ENCODE data around the gene S100P.
"Not testable (repeated sequence)": the region's sequence is repeated elsewhere in the genome, so short reads cannot be mapped to it uniquely, and the experiment has no call there.

S100P gene

DNA sequence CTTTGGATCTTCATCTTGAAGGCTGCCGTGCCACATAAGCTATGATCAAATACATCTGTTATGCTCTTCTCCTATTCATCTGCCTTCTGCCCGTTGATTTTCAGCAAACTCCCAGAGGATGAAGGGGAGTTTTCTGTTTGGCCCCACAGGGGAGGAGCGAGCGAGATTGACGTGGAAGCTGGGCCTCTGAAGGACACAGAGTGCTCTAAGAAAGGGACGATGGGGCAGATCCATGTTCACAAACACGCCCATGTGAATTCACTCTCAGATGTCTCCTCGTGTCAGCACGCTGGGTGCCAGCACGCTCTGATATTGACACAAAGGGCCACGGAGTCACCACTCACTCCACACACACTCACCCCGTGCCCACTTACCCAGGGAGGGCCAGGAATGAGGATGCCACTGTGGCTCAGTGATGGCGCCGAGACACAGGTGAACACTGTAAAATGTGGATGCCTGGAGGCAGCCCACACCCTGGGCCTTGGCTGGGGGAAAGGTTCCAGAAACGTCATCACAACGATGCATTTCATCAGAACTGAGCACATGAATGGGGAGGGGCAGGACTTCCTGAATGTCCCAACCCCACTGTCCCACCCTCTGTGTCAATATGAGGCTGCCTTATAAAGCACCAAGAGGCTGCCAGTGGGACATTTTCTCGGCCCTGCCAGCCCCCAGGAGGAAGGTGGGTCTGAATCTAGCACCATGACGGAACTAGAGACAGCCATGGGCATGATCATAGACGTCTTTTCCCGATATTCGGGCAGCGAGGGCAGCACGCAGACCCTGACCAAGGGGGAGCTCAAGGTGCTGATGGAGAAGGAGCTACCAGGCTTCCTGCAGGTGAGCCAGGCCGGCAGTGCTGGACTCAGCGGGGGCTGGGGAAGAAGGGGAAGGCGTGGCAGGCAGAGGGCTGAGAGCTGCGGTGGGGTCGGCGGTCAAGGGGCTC, at the start of gene S100P:
S100P (plus strand) TSS at position 648 of the 946 bp plus-strand sequence; CDS start at position 703, 55 bp downstream.
- no peak for DNase-seq (ENCODE audit: low spot score)

GRCh38 chr4:6644792-6645530, 48.7 kb upstream of the S100P start:
- DNase-seq (ENCODE audit: low spot score): no peak

DNA sequence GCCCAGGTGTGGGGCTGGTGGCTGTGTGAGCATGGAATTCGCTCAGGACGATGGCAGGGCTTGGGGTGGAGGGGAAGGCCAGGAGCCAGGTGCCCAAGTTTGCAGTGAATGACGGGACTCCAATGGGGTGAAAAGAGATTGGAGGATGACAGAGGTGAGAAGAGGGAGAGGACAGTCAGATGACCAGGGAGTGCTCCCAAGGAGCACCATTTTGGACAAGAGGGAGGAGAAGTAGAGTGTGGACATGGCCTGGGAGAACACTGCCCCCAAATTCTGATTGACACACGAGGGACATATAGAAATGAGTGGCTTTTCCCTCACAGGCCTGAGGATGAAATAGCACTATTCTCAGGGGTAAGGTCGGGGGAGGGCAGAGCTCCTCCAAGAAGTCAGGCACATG, 46.5 kb upstream of the S100P start:
- DNase-seq (ENCODE audit: low spot score): no peak

- DNase-seq (ENCODE audit: low spot score): no peak
Observed at GRCh38 chr4:6647582-6648230, 46.0 kb upstream of the S100P start.

GRCh38 chr4:6649216-6649615, 44.5 kb upstream of the S100P start:
- DNase-seq (ENCODE audit: low spot score): no peak

GRCh38 chr4:6654211-6654610, 39.5 kb upstream of the S100P start:
- not testable (repeated sequence) for DNase-seq (ENCODE audit: low spot score)

DNA sequence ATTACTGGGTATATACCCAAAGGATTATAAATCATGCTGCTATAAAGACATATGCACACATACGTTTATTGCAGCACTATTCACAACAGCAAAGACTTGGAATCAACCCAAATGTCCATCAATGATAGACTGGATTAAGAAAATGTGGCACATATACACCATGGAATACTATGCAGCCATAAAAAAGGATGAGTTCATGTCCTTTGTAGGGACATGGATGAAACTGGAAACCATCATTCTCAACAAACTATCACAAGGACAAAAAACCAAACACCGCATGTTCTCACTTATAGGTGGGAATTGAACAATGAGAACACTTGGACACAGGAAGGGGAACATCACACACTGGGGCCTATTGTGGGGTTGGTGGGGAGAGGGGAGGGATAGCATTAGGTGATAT, 38.4 kb upstream of the S100P start:
- not testable (repeated sequence) for DNase-seq (ENCODE audit: low spot score)

GRCh38 chr4:6655924-6656323, 37.8 kb upstream of the S100P start:
- no peak for DNase-seq (ENCODE audit: low spot score)

DNA sequence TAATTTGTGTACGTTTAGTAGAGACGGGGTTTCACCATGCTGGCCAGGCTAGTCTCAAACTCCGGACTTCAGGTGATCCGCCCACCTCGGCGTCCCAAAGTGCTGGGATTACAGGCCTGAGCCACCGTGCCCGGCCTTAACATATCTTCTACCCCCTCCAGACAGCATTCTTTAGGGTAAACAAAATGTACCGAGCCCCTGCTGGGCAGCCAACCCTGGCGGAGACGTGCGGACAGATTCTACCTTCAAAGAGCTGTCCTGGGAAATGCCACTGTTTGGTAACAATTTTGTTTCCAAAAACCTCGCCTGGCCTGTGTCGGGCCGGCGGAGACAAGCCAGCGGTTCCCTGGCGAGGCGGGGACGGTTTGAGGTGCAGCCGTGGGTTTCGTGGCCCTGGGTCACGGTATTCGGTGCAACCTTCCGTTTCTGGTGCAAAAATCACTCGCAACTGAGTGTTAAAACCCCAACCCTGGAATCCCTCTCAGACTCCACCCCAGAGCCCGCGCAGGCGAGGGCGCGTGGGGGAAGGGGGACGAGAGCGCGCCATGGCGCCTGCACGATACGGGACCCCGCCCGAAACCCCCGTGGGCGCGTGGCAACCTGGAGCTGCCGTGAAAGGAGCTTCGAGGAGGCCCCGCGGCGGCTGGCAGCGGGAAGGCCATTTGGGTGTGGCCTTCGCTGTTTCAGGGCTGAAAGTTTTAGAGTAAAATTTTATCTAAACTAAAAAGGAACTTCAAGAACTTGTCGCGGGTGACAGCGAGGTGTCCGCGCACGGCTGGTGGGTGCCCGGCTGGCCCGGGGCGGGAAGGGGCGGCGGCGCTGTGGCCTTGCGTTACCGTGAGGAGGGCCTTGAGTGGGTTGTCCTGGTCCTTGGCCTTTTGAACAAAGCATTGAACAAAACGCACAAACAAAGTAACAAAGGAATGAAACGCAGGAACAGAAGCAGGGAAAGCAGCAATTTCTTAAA, 36.2 kb upstream of the S100P start:
- no peak for DNase-seq (ENCODE audit: low spot score)

DNA sequence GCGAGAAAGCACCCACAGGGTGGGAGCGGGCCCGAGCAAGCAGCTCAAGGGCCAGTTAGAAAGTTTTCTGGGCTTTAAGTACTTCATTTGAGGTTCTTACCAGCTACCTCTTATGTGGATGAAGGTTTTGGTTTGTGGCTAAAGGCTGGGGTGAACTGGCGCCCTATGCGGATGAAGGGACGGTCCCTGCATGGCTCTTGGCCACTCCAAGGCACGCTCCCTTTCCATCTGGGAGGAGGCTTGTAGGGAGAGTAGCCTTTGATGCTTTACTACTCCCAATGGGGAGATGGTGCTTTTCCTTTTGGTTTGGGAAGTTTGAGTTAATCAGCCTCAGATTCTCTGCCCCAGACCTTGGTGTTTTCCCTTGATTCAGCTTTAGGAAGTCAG, 35.5 kb upstream of the S100P start:
- DNase-seq (ENCODE audit: low spot score): no peak

DNA sequence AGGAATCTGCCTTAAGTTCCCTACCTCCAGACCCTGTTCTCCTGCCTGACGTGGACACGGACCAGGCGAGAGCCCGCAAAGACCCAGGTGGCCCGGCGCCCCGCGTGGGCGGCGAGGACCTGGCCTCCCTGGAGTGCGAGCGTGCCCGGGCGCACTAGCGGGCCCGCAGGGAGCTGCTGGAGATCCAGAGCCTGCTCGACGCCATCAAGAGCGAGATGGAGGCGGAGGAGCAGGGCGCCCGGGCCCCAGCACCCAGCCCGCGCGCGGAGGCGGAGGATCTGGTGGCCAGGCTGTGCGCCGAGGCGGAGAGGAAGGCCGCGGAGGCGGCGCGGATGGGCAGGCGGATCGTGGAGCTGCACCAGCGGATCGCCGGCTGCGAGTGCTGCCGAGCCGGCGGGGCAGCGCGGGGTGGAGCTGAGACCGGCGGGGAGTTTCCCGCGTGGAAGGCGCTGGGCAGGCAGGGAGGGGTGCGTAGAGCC, 35.0 kb upstream of the S100P start:
- DNase-seq (ENCODE audit: low spot score): no peak

GRCh38 chr4:6659897-6660296, 33.8 kb upstream of the S100P start:
- no peak for DNase-seq (ENCODE audit: low spot score)

- no peak for DNase-seq (ENCODE audit: low spot score)
Observed at GRCh38 chr4:6660430-6660829, 33.2 kb upstream of the S100P start.

GRCh38 chr4:6662591-6662990, 31.1 kb upstream of the S100P start:
- DNase-seq (ENCODE audit: low spot score): no peak

GRCh38 chr4:6663596-6664393, 29.9 kb upstream of the S100P start:
- DNase-seq (ENCODE audit: low spot score): no peak

DNA sequence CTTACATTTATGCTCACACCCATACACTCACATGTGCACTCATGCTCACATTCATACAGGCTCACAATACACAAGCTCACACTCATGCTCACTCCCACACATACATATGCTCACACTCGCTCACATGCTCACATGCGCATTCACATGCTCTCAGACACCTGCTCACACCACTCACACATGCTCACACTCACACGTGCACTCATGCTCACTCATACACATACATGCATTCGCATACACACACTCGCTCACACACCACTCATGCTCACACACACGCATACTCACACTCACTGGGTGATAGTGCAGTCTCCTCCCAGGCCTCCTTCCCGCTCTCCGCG, 28.4 kb upstream of the S100P start:
- DNase-seq (ENCODE audit: low spot score): no peak

DNA sequence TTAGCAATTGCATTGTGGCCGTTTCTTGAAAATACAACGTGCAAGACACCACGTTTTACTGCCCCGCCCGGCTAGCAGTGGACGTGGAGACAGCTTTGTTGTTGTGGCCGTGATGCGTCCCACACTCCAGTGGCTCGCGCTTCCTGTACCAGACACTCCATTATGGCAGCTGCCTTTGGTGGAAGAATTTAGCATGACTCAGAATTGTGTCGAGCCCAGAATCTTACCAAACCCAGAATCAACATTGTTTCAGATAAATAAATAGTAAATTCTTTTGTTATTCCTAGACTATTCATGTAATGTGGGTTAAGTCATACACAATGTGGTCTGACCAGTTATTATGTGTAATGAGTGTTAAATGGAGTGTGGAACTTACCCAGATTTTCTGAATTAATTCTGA, 25.3 kb upstream of the S100P start:
- no peak for DNase-seq (ENCODE audit: low spot score)

DNA sequence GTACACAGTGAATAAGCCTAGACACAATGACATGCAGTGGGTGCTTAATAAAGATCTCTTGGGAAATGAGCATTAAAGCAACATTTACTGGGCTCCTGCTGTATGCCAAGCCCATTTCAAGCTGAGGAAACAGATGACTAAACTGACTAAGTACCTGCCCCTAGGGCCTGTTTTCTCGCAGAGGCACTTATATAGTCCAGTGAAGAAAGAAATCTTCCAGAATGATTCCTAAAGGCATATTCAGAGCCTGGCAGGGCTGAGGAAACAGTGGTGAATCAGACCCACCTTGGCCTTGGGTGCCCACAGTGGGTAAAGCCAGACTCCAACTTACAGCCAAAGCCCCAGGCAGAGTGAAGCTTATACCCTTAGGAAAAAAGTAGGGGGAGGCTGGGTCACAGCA, 22.0 kb upstream of the S100P start:
- DNase-seq (ENCODE audit: low spot score): no peak

DNA sequence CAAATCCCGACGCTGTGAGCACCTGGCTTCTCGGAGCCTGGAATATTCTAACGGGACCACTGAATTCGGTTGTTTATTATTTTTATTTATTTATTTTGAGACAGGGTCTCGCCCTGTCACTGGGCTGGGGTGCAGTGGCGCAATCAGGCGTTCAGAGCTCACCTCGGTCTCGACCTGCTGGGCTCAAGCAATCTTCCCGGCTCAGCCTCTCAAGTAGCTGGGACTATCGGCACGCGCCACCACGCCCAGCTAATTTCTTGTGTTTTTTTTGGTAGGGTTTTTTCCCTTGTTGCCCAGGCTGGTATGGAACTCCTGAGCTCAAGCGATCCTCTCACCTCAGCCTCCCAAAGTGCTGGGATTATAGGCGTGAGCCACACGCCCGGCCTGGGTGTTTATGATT, 21.5 kb upstream of the S100P start:
- no peak for DNase-seq (ENCODE audit: low spot score)

GRCh38 chr4:6672541-6673190, 21.0 kb upstream of the S100P start:
- not testable (repeated sequence) for DNase-seq (ENCODE audit: low spot score)
